Measurements from ENCODE around the gene TMEM256. TPM values are rescaled to one million over a fixed set of nuclear protein-coding genes. Genes with fewer than 3 reads are reported as not detected.

TMEM256 gene
- polyA plus RNA-seq, 1 donor from 2014 or later, result 161 TPM

GRCh38 chr17:7363311-7363710 is 40.6 kb downstream of the TMEM256 start:
- Histone ChIP-seq H3K27ac (ENCODE audit: low read length) (no peak overlapping the region), H2AFZ (ENCODE audit: low read depth, low read length) (no peak overlapping the region), H3K27me3 (ENCODE audit: insufficient read depth, low read depth, low read length) (no peaks in the 10 kb centered on the region), H3K9me3 (ENCODE audit: low read length) (no peaks in the 10 kb centered on the region), H3K4me2 (ENCODE audit: low read length) (no peak overlapping the region), H3K9ac (ENCODE audit: low read length) (no peak overlapping the region), H3F3A (ENCODE audit: insufficient read depth, low read length, poor library complexity, severe bottlenecking) (no peaks in the 10 kb centered on the region), H3K4me3 (ENCODE audit: low read length) (no peak overlapping the region), H3K36me3 (ENCODE audit: insufficient read depth, low read length) (no peaks in the 10 kb centered on the region), H3K79me2 (replicated peaks; ENCODE audit: insufficient read depth, low read length) (no peaks in the 10 kb centered on the region), H3K9me2 (ENCODE audit: insufficient read depth, low read length) (no peaks in the 10 kb centered on the region), H4K20me1 (ENCODE audit: insufficient read depth) (no peaks in the 10 kb centered on the region)
- TF ChIP-seq CTCF (IDR thresholded peaks at IDR 0.05; ENCODE audit: poor library complexity, severe bottlenecking) (no peak), MXI1 (conservative IDR thresholded peaks at IDR 0.05; ENCODE audit: poor library complexity, severe bottlenecking) (no peak), RAD21 (conservative IDR thresholded peaks at IDR 0.05) (no peak), POLR2AphosphoS5 (IDR thresholded peaks at IDR 0.05) (no peak), EP300 (conservative IDR thresholded peaks at IDR 0.05; ENCODE audit: poor library complexity, severe bottlenecking) (no peak), TAF1 (IDR thresholded peaks at IDR 0.05; ENCODE audit: low read depth) (no peak), SMC3 (conservative IDR thresholded peaks at IDR 0.05; ENCODE audit: poor library complexity) (no peak), EZH2 (IDR thresholded peaks at IDR 0.05; ENCODE audit: borderline replicate concordance, insufficient read depth, low read length, poor library complexity, severe bottlenecking) (no peak)
- TF ChIP-seq, protein P1, sequence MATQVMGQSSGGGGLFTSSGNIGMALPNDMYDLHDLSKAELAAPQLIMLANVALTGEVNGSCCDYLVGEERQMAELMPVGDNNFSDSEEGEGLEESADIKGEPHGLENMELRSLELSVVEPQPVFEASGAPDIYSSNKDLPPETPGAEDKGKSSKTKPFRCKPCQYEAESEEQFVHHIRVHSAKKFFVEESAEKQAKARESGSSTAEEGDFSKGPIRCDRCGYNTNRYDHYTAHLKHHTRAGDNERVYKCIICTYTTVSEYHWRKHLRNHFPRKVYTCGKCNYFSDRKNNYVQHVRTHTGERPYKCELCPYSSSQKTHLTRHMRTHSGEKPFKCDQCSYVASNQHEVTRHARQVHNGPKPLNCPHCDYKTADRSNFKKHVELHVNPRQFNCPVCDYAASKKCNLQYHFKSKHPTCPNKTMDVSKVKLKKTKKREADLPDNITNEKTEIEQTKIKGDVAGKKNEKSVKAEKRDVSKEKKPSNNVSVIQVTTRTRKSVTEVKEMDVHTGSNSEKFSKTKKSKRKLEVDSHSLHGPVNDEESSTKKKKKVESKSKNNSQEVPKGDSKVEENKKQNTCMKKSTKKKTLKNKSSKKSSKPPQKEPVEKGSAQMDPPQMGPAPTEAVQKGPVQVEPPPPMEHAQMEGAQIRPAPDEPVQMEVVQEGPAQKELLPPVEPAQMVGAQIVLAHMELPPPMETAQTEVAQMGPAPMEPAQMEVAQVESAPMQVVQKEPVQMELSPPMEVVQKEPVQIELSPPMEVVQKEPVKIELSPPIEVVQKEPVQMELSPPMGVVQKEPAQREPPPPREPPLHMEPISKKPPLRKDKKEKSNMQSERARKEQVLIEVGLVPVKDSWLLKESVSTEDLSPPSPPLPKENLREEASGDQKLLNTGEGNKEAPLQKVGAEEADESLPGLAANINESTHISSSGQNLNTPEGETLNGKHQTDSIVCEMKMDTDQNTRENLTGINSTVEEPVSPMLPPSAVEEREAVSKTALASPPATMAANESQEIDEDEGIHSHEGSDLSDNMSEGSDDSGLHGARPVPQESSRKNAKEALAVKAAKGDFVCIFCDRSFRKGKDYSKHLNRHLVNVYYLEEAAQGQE (IDR thresholded peaks at IDR 0.05; ENCODE audit: borderline replicate concordance), result no peak

GRCh38 chr17:7361906-7362305 is 42.0 kb downstream of the TMEM256 start:
- Histone ChIP-seq H3K4me2 (ENCODE audit: low read length) (no peak overlapping the region), H2AFZ (ENCODE audit: low read depth, low read length) (no peak overlapping the region)
- TF ChIP-seq EP300 (conservative IDR thresholded peaks at IDR 0.05; ENCODE audit: poor library complexity, severe bottlenecking) (no peak), CTCF (IDR thresholded peaks at IDR 0.05; ENCODE audit: poor library complexity, severe bottlenecking) (no peak), POLR2AphosphoS5 (IDR thresholded peaks at IDR 0.05) (no peak), EZH2 (IDR thresholded peaks at IDR 0.05; ENCODE audit: borderline replicate concordance, insufficient read depth, low read length, poor library complexity, severe bottlenecking) (no peak), RAD21 (conservative IDR thresholded peaks at IDR 0.05) (no peak), TAF1 (IDR thresholded peaks at IDR 0.05; ENCODE audit: low read depth) (no peak), MXI1 (conservative IDR thresholded peaks at IDR 0.05; ENCODE audit: poor library complexity, severe bottlenecking) (no peak), SMC3 (conservative IDR thresholded peaks at IDR 0.05; ENCODE audit: poor library complexity) (no peak)
- TF ChIP-seq, protein P1 (IDR thresholded peaks at IDR 0.05; ENCODE audit: borderline replicate concordance), result no peak

More at GRCh38 chr17:7361906-7362305, 42.0 kb downstream of the TMEM256 start:
- Histone ChIP-seq H3F3A (ENCODE audit: insufficient read depth, low read length, poor library complexity, severe bottlenecking) (no peaks in the 10 kb centered on the region), H3K36me3 (ENCODE audit: insufficient read depth, low read length) (no peaks in the 10 kb centered on the region), H3K27me3 (ENCODE audit: insufficient read depth, low read depth, low read length) (no peaks in the 10 kb centered on the region), H3K79me2 (replicated peaks; ENCODE audit: insufficient read depth, low read length) (no peaks in the 10 kb centered on the region), H3K27ac (ENCODE audit: low read length) (no peak overlapping the region), H3K9me3 (ENCODE audit: low read length) (no peaks in the 10 kb centered on the region), H3K9me2 (ENCODE audit: insufficient read depth, low read length) (no peaks in the 10 kb centered on the region), H3K4me3 (ENCODE audit: low read length) (no peak overlapping the region), H4K20me1 (ENCODE audit: insufficient read depth) (no peaks in the 10 kb centered on the region), H3K9ac (ENCODE audit: low read length) (no peak overlapping the region)
